SH-SY5Y (cell line): Measurements from ENCODE around the gene ZNF787.

Experiments used
- GATA2 ChIP-seq: IDR thresholded peaks from 2 replicates; pipeline ENCODE4 v1.6.1; 2011; ENCODE audit warnings: mild to moderate bottlenecking, low read depth, low read length
- GATA3 ChIP-seq: IDR thresholded peaks from 2 replicates; pipeline ENCODE4 v1.6.1; 2011; ENCODE audit warnings: low read depth, mild to moderate bottlenecking, low read length, moderate library complexity

ZNF787 gene

DNA sequence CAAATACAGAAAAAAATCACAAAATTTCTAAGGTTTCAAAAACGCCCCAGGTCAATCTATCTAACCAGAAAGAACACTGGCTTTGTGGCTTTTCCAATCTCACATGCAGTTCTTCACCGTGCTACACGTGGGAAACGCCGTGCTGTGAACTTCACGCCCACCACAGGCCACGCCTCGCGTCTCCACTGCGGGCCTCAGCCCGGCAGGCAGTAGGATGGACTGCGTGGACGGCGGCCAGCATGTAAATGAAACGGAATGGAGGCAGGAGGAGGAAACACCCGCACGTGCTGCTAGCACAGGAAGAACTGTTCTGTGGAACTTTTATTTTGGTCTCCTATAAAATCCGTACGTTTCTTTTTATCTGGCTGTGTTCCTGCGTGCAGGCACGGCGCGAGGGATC, 23.8 kb downstream of the ZNF787 start:
- TF ChIP-seq GATA3 (no peak), GATA2 (no peak)

DNA sequence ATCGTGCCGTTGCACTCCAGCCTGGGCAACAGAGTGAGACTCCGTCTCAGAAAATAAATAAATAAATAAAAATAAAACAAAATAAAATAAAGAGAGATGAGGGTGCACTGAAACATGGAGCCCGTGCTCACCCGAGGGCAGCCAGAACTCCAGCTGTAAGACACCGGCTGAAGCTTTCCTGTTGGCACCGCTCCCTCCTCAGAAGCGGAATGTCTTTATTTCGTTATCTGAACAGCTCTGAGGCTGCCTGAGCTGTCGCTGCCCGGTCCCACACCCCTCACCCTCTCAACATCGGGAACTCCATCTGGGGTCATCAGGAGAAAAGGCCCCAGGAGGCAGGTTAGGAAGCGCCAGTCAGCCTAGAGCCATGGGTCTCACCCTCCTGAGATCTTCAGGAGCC, 24.4 kb downstream of the ZNF787 start:
- TF ChIP-seq GATA3, result no peak
- no peak for TF ChIP-seq GATA2

DNA sequence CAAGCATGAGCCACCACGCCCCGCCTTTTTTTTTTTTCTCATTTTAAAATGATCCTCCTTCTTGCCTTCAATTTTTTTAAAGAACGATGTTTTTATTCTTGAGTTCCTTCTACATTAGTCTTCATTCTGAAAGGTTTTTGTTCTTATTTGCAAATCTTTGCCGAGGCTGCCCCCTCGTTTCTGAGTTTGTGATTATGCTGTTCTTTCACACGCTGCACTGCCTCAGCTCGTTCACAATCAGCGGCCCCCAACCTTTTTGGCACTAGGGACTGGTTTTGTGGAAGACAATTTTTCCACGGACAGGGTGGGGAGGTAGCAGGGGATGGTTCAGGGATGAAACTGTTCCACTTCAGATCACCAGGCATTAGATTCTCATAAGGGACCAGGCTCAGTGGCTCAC, 26.6 kb downstream of the ZNF787 start:
- no peak for TF ChIP-seq GATA3
- no peak for TF ChIP-seq GATA2

DNA sequence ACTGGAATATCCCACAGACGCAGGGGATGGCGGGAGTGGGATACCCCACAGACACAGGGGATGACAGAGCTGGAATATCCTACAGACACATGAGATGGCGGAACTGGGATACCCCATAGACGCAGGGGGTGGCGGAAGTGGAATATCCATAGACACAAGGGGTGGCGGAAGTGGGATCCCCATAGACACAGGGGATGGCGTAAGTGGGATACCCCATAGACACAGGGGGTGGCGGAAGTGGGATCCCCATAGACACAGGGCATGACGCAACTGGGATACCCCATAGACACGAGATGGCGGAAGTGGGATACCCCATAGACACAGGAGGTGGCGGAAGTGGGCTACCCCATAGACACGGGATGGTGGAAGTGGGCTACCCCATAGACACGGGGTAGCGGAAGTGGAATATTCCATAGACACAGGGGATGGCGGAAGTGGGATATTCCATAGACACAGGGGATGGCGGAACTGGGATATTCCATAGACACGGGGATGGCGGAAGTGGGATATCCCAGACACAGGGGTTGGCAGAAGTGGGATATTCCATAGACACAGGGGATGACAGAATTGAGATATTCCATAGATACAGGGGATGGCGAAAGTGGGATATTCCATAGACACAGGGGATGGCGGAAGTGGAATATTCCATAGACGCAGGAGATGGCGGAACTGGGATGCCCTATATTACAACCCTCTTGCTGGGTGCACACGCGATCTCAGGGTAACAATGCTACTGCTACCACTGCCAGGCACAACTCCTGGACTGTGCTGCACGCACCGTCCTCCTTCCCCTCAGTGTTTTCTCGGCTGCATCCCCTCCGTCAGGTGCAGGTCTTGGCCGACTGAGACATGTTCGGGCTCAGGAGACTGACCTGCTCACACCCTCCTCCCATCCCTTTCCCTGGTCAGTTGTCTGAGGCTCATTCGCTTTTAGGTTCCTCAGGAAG, 28.1 kb downstream of the ZNF787 start:
- TF ChIP-seq GATA3 (no peak), GATA2 (no peak)

DNA sequence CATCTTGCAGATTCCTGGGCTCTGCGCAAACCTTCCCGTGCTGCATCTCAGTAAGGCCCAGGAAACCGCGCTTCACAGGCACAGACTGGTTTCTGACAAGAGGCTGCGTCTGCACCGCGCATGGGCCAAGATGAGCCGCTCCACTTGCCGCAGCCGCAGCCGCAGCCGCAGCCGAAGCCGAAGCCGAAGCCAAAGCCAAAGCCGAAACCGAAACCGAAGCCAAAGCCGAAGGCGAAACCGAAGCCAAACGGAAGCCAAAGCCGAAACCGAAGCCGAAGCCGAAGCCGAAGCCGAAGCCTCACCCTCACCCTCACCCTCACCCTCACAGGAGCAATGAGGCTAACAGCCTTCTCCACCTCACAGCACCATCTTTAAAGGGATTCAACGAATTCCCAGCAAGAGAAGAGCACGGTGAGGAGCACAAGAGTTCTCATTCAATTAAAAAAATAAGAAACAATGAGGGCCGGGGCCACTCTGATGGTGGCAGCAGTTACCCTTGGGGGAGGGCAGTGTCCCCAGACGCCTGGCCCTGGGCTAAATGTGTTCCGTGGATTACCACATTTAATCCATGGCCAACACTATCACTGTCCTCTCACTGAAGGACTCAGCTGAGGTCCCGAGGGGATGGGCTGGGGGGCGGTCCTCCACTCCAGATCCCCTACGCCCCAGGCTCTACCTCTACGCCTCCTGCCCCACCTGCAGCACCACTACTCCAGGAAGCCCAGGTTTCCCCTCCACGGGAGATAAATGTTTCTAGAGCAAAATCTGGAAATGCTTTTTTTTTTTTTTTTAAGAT, 29.1 kb downstream of the ZNF787 start:
- TF ChIP-seq GATA3 (no peak), GATA2 (no peak)

DNA sequence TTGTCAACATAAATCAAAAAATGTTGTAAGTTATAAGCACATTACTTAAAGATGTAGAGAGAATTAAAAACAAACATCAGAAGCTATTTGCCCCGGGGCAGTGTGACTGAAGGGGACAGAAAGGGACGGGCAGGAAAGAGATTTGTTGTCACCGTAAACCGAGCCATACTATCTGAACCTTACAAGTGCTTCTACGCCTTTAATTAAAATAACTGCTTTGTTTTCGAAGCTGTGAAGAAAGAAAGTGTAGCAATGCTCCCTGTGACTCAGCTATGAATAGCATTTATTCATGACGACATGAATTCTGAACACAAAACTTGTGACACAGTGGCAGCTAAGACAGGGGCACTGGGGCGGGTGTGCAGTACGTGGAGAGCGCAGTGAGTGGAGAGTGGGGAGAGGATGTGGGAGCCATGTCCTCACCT, 30.0 kb downstream of the ZNF787 start:
- TF ChIP-seq GATA2 (no peak), GATA3 (no peak)

DNA sequence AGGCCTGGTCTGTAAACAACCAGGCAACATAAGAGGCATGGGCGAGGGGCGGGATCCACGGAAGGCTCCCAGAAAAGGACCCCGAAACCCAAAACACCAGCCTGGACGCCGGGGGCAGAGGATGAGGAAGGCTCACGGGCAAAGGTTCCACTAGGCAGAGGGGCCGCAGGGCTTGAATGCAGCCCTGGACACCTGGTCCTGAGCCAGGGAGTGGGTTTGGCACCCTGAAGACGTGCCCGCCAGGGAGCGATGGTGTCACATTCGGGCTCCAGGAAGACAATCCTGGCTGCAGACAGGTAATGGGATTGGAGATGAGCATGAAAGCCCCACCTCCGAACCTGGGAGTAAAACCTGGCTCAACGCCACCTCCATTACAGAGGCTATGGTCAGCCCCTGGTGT, 31.8 kb downstream of the ZNF787 start:
- TF ChIP-seq GATA2, result no peak
- TF ChIP-seq GATA3, result no peak

DNA sequence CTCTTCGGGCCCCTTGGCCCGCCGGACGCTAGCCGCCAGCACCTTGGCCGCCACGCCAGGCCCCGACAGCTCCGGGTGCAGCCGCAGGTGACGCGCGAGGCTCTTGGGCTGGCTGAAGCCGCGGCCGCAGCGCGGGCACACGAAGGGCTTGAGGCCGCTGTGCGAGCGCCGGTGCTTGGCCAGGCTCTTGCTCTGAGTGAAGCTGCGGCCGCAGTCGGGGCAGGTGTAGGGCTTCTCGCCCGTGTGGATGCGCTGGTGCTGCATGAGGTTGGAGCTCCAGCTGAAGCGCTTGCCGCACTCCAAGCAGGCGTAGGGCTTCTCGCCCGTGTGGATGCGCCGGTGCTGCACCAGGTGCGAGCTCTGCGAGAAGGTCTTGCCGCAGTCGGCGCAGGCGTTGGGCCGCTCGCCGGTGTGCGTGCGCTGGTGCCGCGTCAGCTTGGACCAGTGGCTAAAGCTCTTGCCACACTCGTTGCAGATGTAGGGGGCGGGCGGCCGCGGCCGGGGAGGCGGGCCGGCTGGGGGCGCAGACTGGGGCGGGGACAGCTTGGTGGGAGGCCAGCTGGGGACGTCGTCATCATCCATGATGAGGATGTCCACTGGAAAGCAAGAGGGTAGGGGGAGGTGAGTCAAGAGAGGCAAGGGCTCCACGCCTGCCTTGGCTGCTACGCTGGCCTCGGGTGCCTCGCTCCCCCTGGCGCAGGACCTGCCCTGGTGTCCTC, 32.4 kb downstream of the ZNF787 start:
- TF ChIP-seq GATA2 (no peak), GATA3 (no peak)

DNA sequence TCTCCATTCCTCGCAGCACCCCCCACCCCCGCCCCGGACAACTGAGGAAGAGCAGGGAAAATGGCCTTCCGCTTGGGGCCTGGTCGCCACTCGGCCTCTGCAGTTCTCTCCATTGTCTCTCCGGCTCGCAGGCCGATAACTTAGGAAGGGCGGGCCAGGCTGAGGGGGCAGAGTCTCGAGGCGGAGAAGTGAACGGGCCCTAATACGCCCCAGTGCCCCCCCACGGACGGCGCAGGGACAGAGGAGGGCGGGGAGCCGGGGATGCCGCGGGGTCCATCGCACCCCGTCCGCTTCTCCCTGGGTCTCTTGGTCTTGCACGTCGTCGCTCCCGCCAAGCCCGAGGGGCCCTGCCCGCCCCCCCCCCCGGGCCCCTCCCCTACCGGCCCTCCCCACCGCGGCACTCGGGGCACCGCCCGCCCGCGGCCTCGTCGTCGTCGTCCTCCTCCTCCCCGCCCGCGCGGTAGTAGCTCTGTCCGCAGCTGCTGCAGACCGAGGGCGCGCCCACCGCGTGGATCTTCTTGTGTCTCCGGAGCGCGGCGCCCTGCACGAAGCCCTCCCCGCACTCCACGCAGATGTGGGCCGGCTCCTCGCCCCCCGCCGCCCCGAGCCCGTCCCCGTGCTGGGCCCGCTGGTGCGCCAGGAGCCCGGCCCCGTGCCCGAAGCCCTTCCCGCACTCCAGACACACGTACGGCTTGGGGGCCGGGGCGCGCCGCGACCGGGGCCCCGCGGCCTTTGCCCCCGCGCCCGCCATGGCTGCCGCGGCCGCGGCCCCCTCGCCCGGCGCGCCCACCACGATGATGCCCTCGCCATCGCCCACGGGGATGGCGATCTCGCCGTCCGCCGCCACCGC, 33.2 kb downstream of the ZNF787 start:
- TF ChIP-seq GATA3 (no peak), GATA2 (no peak)

DNA sequence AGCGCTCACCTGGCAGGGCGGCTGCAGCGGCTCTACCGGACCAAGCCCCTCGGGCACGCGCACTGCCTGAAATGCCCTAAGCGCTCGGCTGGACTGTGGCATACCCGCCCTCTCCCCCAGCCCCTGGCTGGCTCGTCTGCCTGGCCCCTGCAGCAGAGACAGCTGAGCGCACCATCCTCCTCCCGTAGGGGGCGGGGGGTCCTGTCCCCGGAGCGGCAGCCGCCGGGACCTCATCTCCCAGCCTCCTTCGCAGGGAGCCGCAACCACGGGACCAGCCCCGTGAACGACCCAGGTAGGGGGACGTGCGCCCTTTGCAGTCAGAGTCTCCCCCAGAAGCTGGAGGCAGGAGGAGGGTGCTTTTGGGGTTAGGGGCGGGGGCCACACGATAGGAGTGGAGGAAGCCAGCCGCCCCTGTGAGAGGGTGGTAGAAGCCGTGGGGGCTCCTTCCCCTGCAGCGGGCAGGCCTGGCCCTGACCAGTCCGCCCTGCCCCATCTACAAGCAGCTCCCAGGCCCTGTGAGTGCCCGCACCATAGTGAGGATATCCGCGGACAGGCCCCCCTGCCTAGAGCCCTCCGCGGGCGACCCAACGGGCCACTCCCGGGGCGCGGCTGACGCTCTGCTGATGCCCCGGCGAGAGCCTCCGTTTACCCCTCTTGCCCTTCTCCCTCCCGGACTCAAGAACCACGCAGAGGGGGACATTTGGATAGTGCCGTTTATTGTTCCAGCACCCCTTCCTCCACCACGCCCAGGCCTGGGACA, 34.2 kb downstream of the ZNF787 start:
- TF ChIP-seq GATA3 (no peak), GATA2 (no peak)

DNA sequence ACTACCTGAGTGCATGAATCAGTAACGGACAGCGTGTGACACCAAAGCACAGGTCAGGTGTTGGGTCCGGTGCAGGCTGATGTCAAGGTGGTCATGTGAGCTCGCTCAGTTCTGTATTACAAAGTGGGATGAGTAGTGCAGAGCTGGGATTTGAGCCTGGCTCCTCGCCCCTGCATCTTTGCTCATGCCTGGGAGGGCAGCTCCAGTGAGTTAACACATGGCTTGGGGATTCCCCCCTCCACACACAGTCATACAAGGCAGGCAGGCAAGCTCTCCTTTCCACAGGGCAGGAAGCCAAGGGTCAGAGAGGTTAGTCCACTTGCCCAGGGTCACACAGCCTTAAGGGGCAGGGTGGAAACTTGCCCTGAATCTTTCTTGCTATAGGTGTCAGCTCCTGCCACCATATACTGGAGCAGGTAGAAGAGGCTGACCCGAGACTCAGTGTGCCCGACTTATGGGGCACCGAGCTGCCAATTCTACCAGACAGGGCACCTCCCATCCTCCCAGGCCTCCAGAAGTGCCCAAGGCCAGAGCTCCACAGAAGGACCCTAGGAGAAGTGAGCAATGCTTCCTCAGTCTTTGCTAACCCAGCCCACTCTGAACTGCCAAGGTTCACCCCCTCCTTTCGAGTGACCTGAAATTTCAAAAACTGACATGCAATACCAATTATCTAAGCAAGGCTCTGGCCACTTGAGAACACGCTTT, 35.4 kb downstream of the ZNF787 start:
- TF ChIP-seq GATA3 (no peak), GATA2 (no peak)

DNA sequence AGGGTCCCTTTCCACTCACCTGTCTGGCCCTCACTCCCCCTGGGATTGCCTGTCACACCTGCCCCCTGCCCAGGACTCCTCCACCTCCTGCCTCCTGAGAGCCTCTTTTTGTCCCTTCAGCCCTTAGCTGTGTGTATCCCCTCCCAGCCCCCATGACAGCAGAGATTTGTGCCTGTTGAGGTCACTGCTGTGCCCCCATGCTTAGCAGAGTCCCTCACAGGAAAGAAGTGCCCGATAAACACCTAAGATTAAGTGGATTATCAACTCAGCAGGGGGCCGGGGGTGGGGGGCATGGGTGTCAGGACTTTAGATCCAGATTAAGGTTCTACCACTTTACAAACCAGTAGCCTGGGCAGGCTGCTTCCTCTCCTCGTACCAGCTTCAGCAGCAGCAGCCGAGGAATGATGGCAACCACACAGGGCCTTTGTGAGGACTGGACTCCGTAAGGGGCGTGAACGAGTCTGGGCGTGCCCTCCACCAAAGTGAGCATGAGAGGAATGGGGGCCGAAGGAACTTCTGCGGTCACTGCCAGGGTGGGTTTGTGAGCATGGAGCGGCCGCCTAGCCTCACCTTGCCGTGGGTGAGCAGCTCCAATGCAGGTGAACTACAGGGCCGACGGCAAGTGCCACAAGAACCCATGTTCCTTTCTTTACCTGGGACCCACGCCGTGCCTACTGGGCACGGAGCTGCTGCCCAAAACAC, 36.1 kb downstream of the ZNF787 start:
- TF ChIP-seq GATA2, result no peak
